Cardiac muscle cell (in vitro differentiated cells and primary cell): Measurements from ENCODE around the gene LONRF2. TPM values are rescaled to one million over a fixed set of nuclear protein-coding genes. Genes with fewer than 3 reads are reported as not detected.

Source experiments
- DNase-seq, 2 donors: peaks; one replicate each; pipeline versions ENCODE4 v3.0.0 to v3.0.0-alpha.2; 2010 to 2017; ENCODE audit warnings: low read depth in 1 of 2, low spot score in 1 of 2
- H3K27ac ChIP-seq: fragments of 200-600 bp; sonication (generic); 2 replicates; pipeline ENCODE4 v1.5.1; 2016
- H3K27me3 ChIP-seq: fragments of 200-600 bp; sonication (generic); 2 replicates; pipeline ENCODE4 v1.6.0; 2016; ENCODE audit warnings: control low read depth
- H3K36me3 ChIP-seq: fragments of 200-600 bp; sonication (generic); 2 replicates; pipeline ENCODE4 v1.5.1; 2016; ENCODE audit warnings: control low read depth
- H3K4me1 ChIP-seq: fragments of 200-600 bp; sonication (generic); 2 replicates; pipeline ENCODE4 v1.8.1; 2017; ENCODE audit warnings: low read depth, mild to moderate bottlenecking, mixed run types
- H3K4me3 ChIP-seq: fragments of 200-600 bp; sonication (generic); 2 replicates; pipeline ENCODE4 v1.5.1; 2016; ENCODE audit warnings: mild to moderate bottlenecking
- H3K9me3 ChIP-seq: fragments of 200-600 bp; sonication (generic); 2 replicates; pipeline ENCODE4 v1.5.1; 2017; ENCODE audit warnings: low read depth, mild to moderate bottlenecking, control low read depth
- CTCF ChIP-seq: IDR thresholded peaks from 2 replicates; pipeline ENCODE4 v1.5.1; 2012; ENCODE audit warnings: low read depth, mild to moderate bottlenecking, low read length
- polyA plus RNA-seq: library from polyadenylated mRNA; unstranded; fragments of >200 nt; fragmentation: Nextera tagmentation; extraction: Ambion mirVana; gene quantifications from 2 replicates; pipeline ENCODE4 v1.2.1, GENCODE V29; 2016
- total RNA-seq: library from RNA; depleted of rRNA; stranded (reverse); fragments of >200 nt; gene quantifications from 2 replicates; pipeline ENCODE4 v1.2.3, GENCODE V29; 2016

The LONRF2 gene
- total and polyA plus RNA-seq, 2 experiments from 2014 or later, result 0.83 to 1.3 TPM

GRCh38 chr2:100241236-100241635 lies 81.1 kb downstream of the LONRF2 start:
- Histone ChIP-seq H3K9me3 (no peaks in the 10 kb centered on the region), H3K4me3 (no peak overlapping the region), H3K4me1 (peaks cover 17% of the 10 kb centered on the region), H3K27me3 (peaks cover 8% of the 10 kb centered on the region), H3K27ac (no peak overlapping the region), H3K36me3 (no peaks in the 10 kb centered on the region)
- no peak for DNase-seq
- no peak for TF ChIP-seq CTCF

GRCh38 chr2:100240386-100240785 lies 81.9 kb downstream of the LONRF2 start:
- Histone ChIP-seq H3K27me3 (peaks cover 8% of the 10 kb centered on the region), H3K9me3 (no peaks in the 10 kb centered on the region), H3K27ac (no peak overlapping the region), H3K36me3 (no peaks in the 10 kb centered on the region), H3K4me1 (peaks cover 17% of the 10 kb centered on the region), H3K4me3 (no peak overlapping the region)
- no peak for DNase-seq
- TF ChIP-seq CTCF, result no peak

GRCh38 chr2:100239486-100240210 lies 82.7 kb downstream of the LONRF2 start:
- DNase-seq, result no peak
- Histone ChIP-seq H3K36me3 (no peaks in the 10 kb centered on the region), H3K4me1 (peaks cover 17% of the 10 kb centered on the region), H3K27ac (no peak overlapping the region), H3K4me3 (no peak overlapping the region), H3K9me3 (no peaks in the 10 kb centered on the region), H3K27me3 (peaks cover 4% of the 10 kb centered on the region)
- no peak for TF ChIP-seq CTCF

GRCh38 chr2:100238471-100238870 lies 83.8 kb downstream of the LONRF2 start:
- no peak overlapping the region for H3K4me3 ChIP-seq
- no peak for TF ChIP-seq CTCF
- H3K4me1 ChIP-seq, result peaks cover 17% of the 10 kb centered on the region
- no peak overlapping the region for H3K27ac ChIP-seq
- H3K27me3 ChIP-seq, result no peaks in the 10 kb centered on the region
- H3K9me3 ChIP-seq, result no peaks in the 10 kb centered on the region
- no peaks in the 10 kb centered on the region for H3K36me3 ChIP-seq
- DNase-seq, result no peak

- no peak for TF ChIP-seq CTCF
- DNase-seq, result peak in 1 of 2 donors; percentile 25
Measured at GRCh38 chr2:100237770-100238169, 84.5 kb downstream of the LONRF2 start.

More at GRCh38 chr2:100237770-100238169, 84.5 kb downstream of the LONRF2 start:
- H3K9me3 ChIP-seq, result no peaks in the 10 kb centered on the region
- no peaks in the 10 kb centered on the region for H3K36me3 ChIP-seq
- H3K27me3 ChIP-seq, result no peaks in the 10 kb centered on the region
- H3K27ac ChIP-seq, result no peak overlapping the region
- H3K4me1 ChIP-seq, result peaks cover 17% of the 10 kb centered on the region
- no peak overlapping the region for H3K4me3 ChIP-seq
